HepG2 (cell line): ENCODE measurements around the gene SLC35F1. TPM values are rescaled to one million over a fixed set of nuclear protein-coding genes. Genes with fewer than 3 reads are reported as not detected.

Experiments
- ATAC-seq: fragments of 200-7000 bp; cut with Tn5 transposase; 3 replicates; pipeline ENCODE4 v1.9.1; 2020; ENCODE audit warnings: mild to moderate bottlenecking, moderate library complexity
- BruUV-seq: library from RNA; stranded (reverse); fragments of 400-500 nt; replicated peaks from 2 replicates; lab custom pipeline; 2021; lab: Mats Ljungman, UMichigan
- CTCF ChIA-PET: fragments of 300-600 bp; formaldehyde crosslinking; extraction: SDS; loops from one replicate; lab custom pipeline; 2021; ENCODE audit warnings: low total read pairs, inconsistent platforms, low intra/inter-chr PET ratio; lab: Yijun Ruan, JAX
- POLR2A ChIA-PET: fragments of 350-600 bp; sonication (Branson Sonifier 250); formaldehyde crosslinking; loops from one replicate; lab custom pipeline; 2020; ENCODE audit warnings: antibody characterized with exemption, inconsistent platforms; lab: Yijun Ruan, JAX
- DNase-seq: peaks from one replicate; pipeline ENCODE4 v3.0.0-alpha.2; 2015; ENCODE audit warnings: low spot score
- FAIRE-seq: peaks from 3 replicates; lab custom pipeline; 2011; peaks lifted over from hg19 to GRCh38; lab: Jason Lieb, UNC
- H2AFZ ChIP-seq: one replicate; pipeline ENCODE4 v1.6.1; 2011; ENCODE audit warnings: low read length, inconsistent platforms
- H3K27ac ChIP-seq: fragments of 300-600 bp; 3 replicates; pipeline ENCODE4 v1.8.0; 2011; ENCODE audit warnings: mixed run types, mild to moderate bottlenecking, mixed read lengths, low read length, inconsistent platforms; ENCODE audit not compliant: insufficient read depth; ENCODE audit errors: extremely low read length
- H3K27me3 ChIP-seq, 2 experiments: fragments of 200-600 bp in 1 of 2; 2 replicates in 1 of 2; 3 replicates in 1 of 2; pipeline versions ENCODE4 v1.6.0 to v1.8.0; 2011; ENCODE audit warnings: low read length in 2 of 2, mild to moderate bottlenecking in 2 of 2, moderate library complexity in 2 of 2, inconsistent platforms in 1 of 2; ENCODE audit not compliant: insufficient read depth in 2 of 2, control insufficient read depth in 1 of 2
- H3K36me3 ChIP-seq, 2 experiments: fragments of 200-600 bp in 1 of 2; replicated peaks in 1 of 2; 2 replicates in 1 of 2; 3 replicates in 1 of 2; pipeline versions ENCODE4 v1.5.1 to v1.8.0; 2011; ENCODE audit warnings: low read length in 2 of 2, inconsistent platforms in 1 of 2; ENCODE audit not compliant: insufficient read depth in 2 of 2, control insufficient read depth in 1 of 2
- H3K4me1 ChIP-seq: 2 replicates; pipeline ENCODE4 v1.5.1; 2012; ENCODE audit warnings: low read length, inconsistent platforms; ENCODE audit not compliant: insufficient read depth
- H3K4me2 ChIP-seq: 2 replicates; pipeline ENCODE4 v1.6.0; 2011; ENCODE audit warnings: low read depth, low read length, inconsistent platforms
- H3K4me3 ChIP-seq, 3 experiments: fragments of 200-600 bp in 1 of 3; sonication (generic), shearing (Covaris generic) in 1 of 3; replicated peaks in 1 of 3; 2 replicates each; pipeline ENCODE4 v1.5.1; 2011 to 2016; ENCODE audit warnings: low read length in 3 of 3, inconsistent platforms in 2 of 3, low read depth in 2 of 3, mild to moderate bottlenecking in 2 of 3, control low read depth in 1 of 3, mixed read lengths in 1 of 3; ENCODE audit not compliant: insufficient read depth in 1 of 3
- H3K79me2 ChIP-seq: one replicate; pipeline ENCODE4 v1.6.1; 2011; ENCODE audit warnings: low read length, inconsistent platforms; ENCODE audit not compliant: insufficient read depth
- H3K9ac ChIP-seq: 2 replicates; pipeline ENCODE4 v1.6.0; 2011; ENCODE audit warnings: mild to moderate bottlenecking, low read depth, low read length, inconsistent platforms; ENCODE audit not compliant: insufficient read depth
- H3K9me3 ChIP-seq: 2 replicates; pipeline ENCODE4 v1.5.1; 2012; ENCODE audit warnings: mild to moderate bottlenecking, low read length
- H4K20me1 ChIP-seq: 2 replicates; pipeline ENCODE4 v1.6.0; 2011; ENCODE audit warnings: inconsistent platforms, mild to moderate bottlenecking, low read length, moderate library complexity; ENCODE audit not compliant: insufficient read depth
- AGO2 ChIP-seq: fragments of 200-400 bp; formaldehyde crosslinking; optimal IDR thresholded peaks from 2 replicates; pipeline ENCODE3; 2017; ENCODE audit warnings: mild to moderate bottlenecking, low read depth, low read length, moderate library complexity
- NFE2L2 ChIP-seq: fragments of 150-350 bp; IDR thresholded peaks from 2 replicates; pipeline ENCODE4 v1.6.1; 2014; ENCODE audit warnings: low read length
- ZNF615 ChIP-seq: sonication (generic); formaldehyde crosslinking; IDR thresholded peaks from 2 replicates; pipeline ENCODE4 v1.5.0; 2020; ENCODE audit warnings: mild to moderate bottlenecking, missing genetic modification reagents, borderline replicate concordance
- ZNF644 ChIP-seq: IDR thresholded peaks from 2 replicates; pipeline ENCODE4 v1.6.1; 2016; ENCODE audit warnings: low read depth
- ZNF83 ChIP-seq: sonication (generic); formaldehyde crosslinking; IDR thresholded peaks from 2 replicates; pipeline ENCODE4 v1.4.0; 2020; ENCODE audit warnings: missing genetic modification reagents, mild to moderate bottlenecking, borderline replicate concordance
- WGBS: methylation state at CpG from one replicate; pipeline ENCODE4 v1.1.6; 2017; ENCODE audit warnings: low lambda C conversion rate; 5-methylcytosine and 5-hydroxymethylcytosine counted together
- in situ Hi-C: cut with HindIII; loops from 2 replicates; pipeline ENCODE4 v1.10.0; 2017; ENCODE audit warnings: low pct_unique_long_range_greater_than_20kb; ENCODE audit not compliant: extremely low pct_ligation_motif_present
- intact Hi-C: fragments of 100-400 bp; cut with micrococcal nuclease; formaldehyde crosslinking; loops from one replicate; pipeline ENCODE4 v1.10.0; 2022; ENCODE audit not compliant: unreplicated experiment
- polyA plus RNA-seq, 8 experiments: library from polyadenylated mRNA; depleted of rRNA in 3 of 8; stranded (reverse) in 7 of 8; unstranded in 1 of 8; fragments of >200 nt; fragmentation: Illumina TruSeq in 4 of 8; extraction: Trizol in 4 of 8; gene quantifications; 2 replicates each; pipeline versions ENCODE4 v1.2.1 to v1.2.3, GENCODE V29; 2011 to 2016; ENCODE audit warnings: low read depth in 4 of 8, missing spikeins in 1 of 8, mixed read lengths in 1 of 8; ENCODE audit not compliant: insufficient read depth in 1 of 8
- total RNA-seq, 5 experiments: library from RNA; depleted of rRNA; stranded (reverse); fragments of >200 nt; fragmentation: Illumina TruSeq; extraction: Trizol; gene quantifications; 2 replicates each; pipeline ENCODE4 v1.2.3, GENCODE V29; 2016; ENCODE audit warnings: low read depth in 1 of 5
- TF ChIP-seq, protein P1 (sequence below): IDR thresholded peaks from 2 replicates; pipeline ENCODE4 v1.6.1; 2016; ENCODE audit warnings: low read depth, missing genetic modification reagents, missing compliant biosample characterization
- TF ChIP-seq, protein P2 (sequence below): sonication (generic); formaldehyde crosslinking; IDR thresholded peaks from 2 replicates; pipeline ENCODE4 v1.5.0; 2020; ENCODE audit warnings: missing genetic modification reagents

Gene SLC35F1
- total and polyA plus RNA-seq, 2 of the 13 experiments (the other 11 are each of a cell fraction or from before 2014, with no cell fraction given): 0.01 TPM; not detected in 1

- in situ Hi-C loops (no loop called here), intact Hi-C loops (no loop called here)
- no peaks in the 10 kb centered on the region for H3K79me2 ChIP-seq
- H3K36me3 ChIP-seq: no peaks in the 10 kb centered on the region
- H4K20me1 ChIP-seq: no peaks in the 10 kb centered on the region
- H3K4me3 ChIP-seq: no peak overlapping the region
- no peak for DNase-seq
- no TSS peak for BruUV-seq
- ChIA-PET CTCF (no interaction called here), POLR2A (no interaction called here)
- no peak overlapping the region for H3K27ac ChIP-seq
- no peak for FAIRE-seq
- H3K4me1 ChIP-seq: no peaks in the 10 kb centered on the region
- no peak overlapping the region for H3K4me2 ChIP-seq
- peak; percentile 53 for TF ChIP-seq NFE2L2
- TF ChIP-seq ZNF83: no peak
- TF ChIP-seq AGO2: no peak
- no peak for TF ChIP-seq ZNF615 (CRISPR knock-in tag)
- no peak for TF ChIP-seq ZNF644
- TF ChIP-seq, protein P1, sequence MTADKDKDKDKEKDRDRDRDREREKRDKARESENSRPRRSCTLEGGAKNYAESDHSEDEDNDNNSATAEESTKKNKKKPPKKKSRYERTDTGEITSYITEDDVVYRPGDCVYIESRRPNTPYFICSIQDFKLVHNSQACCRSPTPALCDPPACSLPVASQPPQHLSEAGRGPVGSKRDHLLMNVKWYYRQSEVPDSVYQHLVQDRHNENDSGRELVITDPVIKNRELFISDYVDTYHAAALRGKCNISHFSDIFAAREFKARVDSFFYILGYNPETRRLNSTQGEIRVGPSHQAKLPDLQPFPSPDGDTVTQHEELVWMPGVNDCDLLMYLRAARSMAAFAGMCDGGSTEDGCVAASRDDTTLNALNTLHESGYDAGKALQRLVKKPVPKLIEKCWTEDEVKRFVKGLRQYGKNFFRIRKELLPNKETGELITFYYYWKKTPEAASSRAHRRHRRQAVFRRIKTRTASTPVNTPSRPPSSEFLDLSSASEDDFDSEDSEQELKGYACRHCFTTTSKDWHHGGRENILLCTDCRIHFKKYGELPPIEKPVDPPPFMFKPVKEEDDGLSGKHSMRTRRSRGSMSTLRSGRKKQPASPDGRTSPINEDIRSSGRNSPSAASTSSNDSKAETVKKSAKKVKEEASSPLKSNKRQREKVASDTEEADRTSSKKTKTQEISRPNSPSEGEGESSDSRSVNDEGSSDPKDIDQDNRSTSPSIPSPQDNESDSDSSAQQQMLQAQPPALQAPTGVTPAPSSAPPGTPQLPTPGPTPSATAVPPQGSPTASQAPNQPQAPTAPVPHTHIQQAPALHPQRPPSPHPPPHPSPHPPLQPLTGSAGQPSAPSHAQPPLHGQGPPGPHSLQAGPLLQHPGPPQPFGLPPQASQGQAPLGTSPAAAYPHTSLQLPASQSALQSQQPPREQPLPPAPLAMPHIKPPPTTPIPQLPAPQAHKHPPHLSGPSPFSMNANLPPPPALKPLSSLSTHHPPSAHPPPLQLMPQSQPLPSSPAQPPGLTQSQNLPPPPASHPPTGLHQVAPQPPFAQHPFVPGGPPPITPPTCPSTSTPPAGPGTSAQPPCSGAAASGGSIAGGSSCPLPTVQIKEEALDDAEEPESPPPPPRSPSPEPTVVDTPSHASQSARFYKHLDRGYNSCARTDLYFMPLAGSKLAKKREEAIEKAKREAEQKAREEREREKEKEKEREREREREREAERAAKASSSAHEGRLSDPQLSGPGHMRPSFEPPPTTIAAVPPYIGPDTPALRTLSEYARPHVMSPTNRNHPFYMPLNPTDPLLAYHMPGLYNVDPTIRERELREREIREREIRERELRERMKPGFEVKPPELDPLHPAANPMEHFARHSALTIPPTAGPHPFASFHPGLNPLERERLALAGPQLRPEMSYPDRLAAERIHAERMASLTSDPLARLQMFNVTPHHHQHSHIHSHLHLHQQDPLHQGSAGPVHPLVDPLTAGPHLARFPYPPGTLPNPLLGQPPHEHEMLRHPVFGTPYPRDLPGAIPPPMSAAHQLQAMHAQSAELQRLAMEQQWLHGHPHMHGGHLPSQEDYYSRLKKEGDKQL: no peak
- TF ChIP-seq, protein P2, sequence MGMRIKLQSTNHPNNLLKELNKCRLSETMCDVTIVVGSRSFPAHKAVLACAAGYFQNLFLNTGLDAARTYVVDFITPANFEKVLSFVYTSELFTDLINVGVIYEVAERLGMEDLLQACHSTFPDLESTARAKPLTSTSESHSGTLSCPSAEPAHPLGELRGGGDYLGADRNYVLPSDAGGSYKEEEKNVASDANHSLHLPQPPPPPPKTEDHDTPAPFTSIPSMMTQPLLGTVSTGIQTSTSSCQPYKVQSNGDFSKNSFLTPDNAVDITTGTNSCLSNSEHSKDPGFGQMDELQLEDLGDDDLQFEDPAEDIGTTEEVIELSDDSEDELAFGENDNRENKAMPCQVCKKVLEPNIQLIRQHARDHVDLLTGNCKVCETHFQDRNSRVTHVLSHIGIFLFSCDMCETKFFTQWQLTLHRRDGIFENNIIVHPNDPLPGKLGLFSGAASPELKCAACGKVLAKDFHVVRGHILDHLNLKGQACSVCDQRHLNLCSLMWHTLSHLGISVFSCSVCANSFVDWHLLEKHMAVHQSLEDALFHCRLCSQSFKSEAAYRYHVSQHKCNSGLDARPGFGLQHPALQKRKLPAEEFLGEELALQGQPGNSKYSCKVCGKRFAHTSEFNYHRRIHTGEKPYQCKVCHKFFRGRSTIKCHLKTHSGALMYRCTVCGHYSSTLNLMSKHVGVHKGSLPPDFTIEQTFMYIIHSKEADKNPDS (CRISPR knock-in tag): no peak
- no peaks in the 10 kb centered on the region; a peak in 1 of 5 replicates for H3K27me3 ChIP-seq
- no peak overlapping the region for H3K9ac ChIP-seq
- H3K9me3 ChIP-seq: no peaks in the 10 kb centered on the region
- H2AFZ ChIP-seq: no peak overlapping the region
- ATAC-seq: no peak
- whole genome bisulfite sequencing: 4% methylated on average over 5 of the region's 5 CpGs
Observed at GRCh38 chr6:118249680-118250079, 342.6 kb downstream of the SLC35F1 start.
